Parathyroid adenoma (tissue), 2 donors: ENCODE results near the gene AKR1B1.

Experiments used
- H2AFZ ChIP-seq: fragments of 300-600 bp; sonication (generic); one replicate; pipeline ENCODE4 v1.7.0; 2017; ENCODE audit warnings: antibody characterized with exemption, mild to moderate bottlenecking
- H3K27ac ChIP-seq: fragments of 300-600 bp; sonication (generic); one replicate; pipeline ENCODE4 v1.7.0; 2017
- H3K27me3 ChIP-seq: fragments of 300-600 bp; sonication (generic); one replicate; pipeline ENCODE4 v1.7.0; 2017; ENCODE audit warnings: low read length; ENCODE audit not compliant: control insufficient read depth, insufficient read depth
- H3K36me3 ChIP-seq: fragments of 300-600 bp; sonication (generic); one replicate; pipeline ENCODE4 v1.7.0; 2017; ENCODE audit warnings: low read length; ENCODE audit not compliant: control insufficient read depth, insufficient read depth
- H3K4me1 ChIP-seq: fragments of 300-600 bp; sonication (generic); one replicate; pipeline ENCODE4 v1.7.0; 2017; ENCODE audit warnings: control low read depth
- H3K4me2 ChIP-seq: fragments of 300-600 bp; sonication (generic); one replicate; pipeline ENCODE4 v1.7.0; 2017; ENCODE audit warnings: low read length
- H3K4me3 ChIP-seq: fragments of 300-600 bp; sonication (generic); one replicate; pipeline ENCODE4 v1.7.0; 2017; ENCODE audit warnings: low read depth, low read length
- H3K79me2 ChIP-seq: fragments of 300-600 bp; sonication (generic); one replicate; pipeline ENCODE4 v1.7.0; 2017; ENCODE audit warnings: control low read depth
- H3K9ac ChIP-seq: fragments of 300-600 bp; sonication (generic); one replicate; pipeline ENCODE4 v1.7.0; 2017; ENCODE audit warnings: mild to moderate bottlenecking
- H3K9me3 ChIP-seq: fragments of 300-600 bp; sonication (generic); one replicate; pipeline ENCODE4 v1.7.0; 2017; ENCODE audit warnings: low read length; ENCODE audit not compliant: control insufficient read depth
- CTCF ChIP-seq: fragments of 300-600 bp; sonication (generic); IDR thresholded peaks from one replicate; pipeline ENCODE4 v1.7.0; 2017; ENCODE audit warnings: antibody characterized with exemption, mild to moderate bottlenecking
- donor health status: primary hyperparathyroidism.

Gene AKR1B1

DNA sequence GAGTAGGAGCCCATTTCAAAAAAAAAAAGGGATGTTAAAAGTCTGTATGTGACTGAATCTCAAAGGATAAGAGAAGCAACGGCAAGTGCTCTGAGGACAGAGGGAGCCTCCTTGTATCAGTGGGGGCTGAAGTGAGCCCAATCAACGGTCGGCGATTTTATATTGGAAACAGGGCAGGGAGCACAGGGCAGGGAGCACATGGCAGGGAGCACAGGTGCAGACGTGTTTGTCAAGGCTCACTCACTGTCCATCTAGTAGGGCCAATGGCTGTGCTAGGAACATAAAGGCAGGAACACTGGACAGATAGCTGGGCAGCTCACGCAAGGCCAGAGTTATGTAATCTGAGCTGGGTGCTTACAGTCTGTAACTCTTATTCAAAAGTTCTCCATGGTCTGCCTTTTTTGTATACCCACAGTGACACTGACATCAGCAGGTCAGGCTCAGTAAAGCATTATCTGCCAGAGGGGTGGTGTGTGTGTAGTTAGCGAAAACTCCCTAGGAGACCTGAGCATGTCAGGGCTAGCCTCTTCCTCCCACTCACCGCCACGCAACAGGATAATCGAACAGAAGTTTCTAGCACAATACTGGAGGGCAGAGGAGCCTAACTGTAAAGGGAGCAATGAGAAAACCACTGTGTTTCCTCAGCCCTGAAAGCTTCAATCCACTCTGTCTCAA lies 15.4 kb downstream of the AKR1B1 start:
- no peak overlapping the region for H3K4me3 ChIP-seq
- H3K27me3 ChIP-seq: no peaks in the 10 kb centered on the region
- no peaks in the 10 kb centered on the region for H3K9me3 ChIP-seq
- H3K79me2 ChIP-seq: no peaks in the 10 kb centered on the region
- H3K27ac ChIP-seq: no peak overlapping the region
- H3K4me2 ChIP-seq: no peak overlapping the region
- H3K9ac ChIP-seq: no peak overlapping the region
- H3K36me3 ChIP-seq: no peaks in the 10 kb centered on the region
- no peak for TF ChIP-seq CTCF
- no peaks in the 10 kb centered on the region for H3K4me1 ChIP-seq
- no peak overlapping the region for H2AFZ ChIP-seq

DNA sequence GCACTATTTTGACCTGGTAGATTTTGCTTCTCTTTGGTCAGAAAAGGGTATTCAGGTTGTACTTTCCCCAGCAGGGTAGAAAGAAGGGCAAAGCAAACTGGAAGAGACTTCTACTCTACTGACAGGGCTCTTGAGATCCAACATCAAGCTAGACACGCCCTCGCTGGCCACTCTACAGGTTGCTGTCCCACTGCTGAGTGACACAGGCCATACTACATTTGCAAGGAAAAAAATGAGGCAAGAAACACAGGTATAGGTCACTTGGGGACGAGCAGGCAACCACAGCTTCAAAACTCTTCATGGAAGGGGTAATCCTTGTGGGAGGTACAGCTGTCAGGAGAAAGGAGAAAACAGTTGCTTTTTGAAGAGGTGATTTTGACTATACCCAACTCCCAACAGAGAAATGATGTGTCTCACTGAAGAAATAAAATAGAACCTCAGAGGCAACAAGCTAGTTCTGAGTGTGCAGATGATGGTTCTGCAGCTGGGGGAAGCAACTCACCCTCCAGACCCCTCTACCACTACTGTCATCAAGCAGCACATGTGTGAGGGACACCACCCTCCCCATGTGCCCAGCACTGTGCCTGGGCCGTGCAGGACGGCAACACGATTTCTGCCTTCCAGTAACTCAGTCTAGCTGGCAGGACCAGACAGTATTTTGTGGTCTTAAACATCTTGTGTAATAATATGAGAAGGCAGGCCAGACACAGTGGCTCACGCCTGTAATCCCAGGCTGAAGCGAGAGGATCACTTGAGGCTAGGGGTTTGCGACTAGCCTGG lies 16.3 kb downstream of the AKR1B1 start:
- Histone ChIP-seq H3K27ac (no peak overlapping the region), H2AFZ (no peak overlapping the region), H3K4me2 (no peak overlapping the region), H3K79me2 (no peaks in the 10 kb centered on the region), H3K9ac (no peak overlapping the region), H3K4me1 (no peaks in the 10 kb centered on the region), H3K36me3 (no peaks in the 10 kb centered on the region), H3K9me3 (no peaks in the 10 kb centered on the region), H3K27me3 (no peaks in the 10 kb centered on the region), H3K4me3 (no peak overlapping the region)
- no peak for TF ChIP-seq CTCF

GRCh38 chr7:134441264-134441663 lies 17.6 kb downstream of the AKR1B1 start:
- no peak overlapping the region for H2AFZ ChIP-seq
- H3K27ac ChIP-seq: no peak overlapping the region
- TF ChIP-seq CTCF: no peak
- no peaks in the 10 kb centered on the region for H3K4me1 ChIP-seq
- no peaks in the 10 kb centered on the region for H3K9me3 ChIP-seq
- no peak overlapping the region for H3K4me3 ChIP-seq
- H3K9ac ChIP-seq: no peak overlapping the region
- H3K4me2 ChIP-seq: no peak overlapping the region
- no peaks in the 10 kb centered on the region for H3K36me3 ChIP-seq
- H3K79me2 ChIP-seq: no peaks in the 10 kb centered on the region
- no peaks in the 10 kb centered on the region for H3K27me3 ChIP-seq

GRCh38 chr7:134440476-134440875 lies 18.4 kb downstream of the AKR1B1 start:
- no peak overlapping the region for H3K27ac ChIP-seq
- H3K4me1 ChIP-seq: peaks cover 2% of the 10 kb centered on the region
- no peak overlapping the region for H3K4me2 ChIP-seq
- H3K4me3 ChIP-seq: no peak overlapping the region
- H2AFZ ChIP-seq: no peak overlapping the region
- no peaks in the 10 kb centered on the region for H3K27me3 ChIP-seq
- no peaks in the 10 kb centered on the region for H3K36me3 ChIP-seq
- H3K9ac ChIP-seq: no peak overlapping the region
- H3K79me2 ChIP-seq: no peaks in the 10 kb centered on the region
- TF ChIP-seq CTCF: no peak
- H3K9me3 ChIP-seq: no peaks in the 10 kb centered on the region
